Panc1 (cell line): ENCODE measurements around the gene BAIAP2. TPM values are rescaled to one million over a fixed set of nuclear protein-coding genes. Genes with fewer than 3 reads are reported as not detected.

Source experiments
- ATAC-seq: fragments of 200-7000 bp; cut with Tn5 transposase; 2 replicates; pipeline ENCODE4 v1.9.1; 2020; ENCODE audit warnings: mild to moderate bottlenecking, moderate library complexity
- BruUV-seq: library from RNA; stranded (reverse); fragments of 400-500 nt; replicated peaks from 2 replicates; lab custom pipeline; 2021; lab: Mats Ljungman, UMichigan
- CTCF ChIA-PET: fragments of 300-600 bp; sonication (Branson Sonifier 250); formaldehyde crosslinking; loops from one replicate; lab custom pipeline; 2022; ENCODE audit warnings: antibody characterized with exemption; lab: Charles Lee
- POLR2A ChIA-PET: fragments of 300-600 bp; sonication (Branson Sonifier 250); formaldehyde crosslinking; loops from one replicate; lab custom pipeline; 2022; ENCODE audit warnings: antibody characterized with exemption; lab: Charles Lee
- DNase-seq: peaks from one replicate; pipeline ENCODE4 v3.0.0-alpha.2; 2010; ENCODE audit warnings: low read depth, low spot score
- H3K27ac ChIP-seq: 2 replicates; pipeline ENCODE4 v1.5.1; 2011; ENCODE audit warnings: mild to moderate bottlenecking, low read length, inconsistent platforms
- H3K27me3 ChIP-seq: fragments of 200-500 bp; sonication (Bioruptor generic); 2 replicates; pipeline ENCODE4 v1.6.0; 2014; ENCODE audit warnings: low read length, inconsistent platforms; ENCODE audit not compliant: control insufficient read depth, insufficient read depth
- H3K36me3 ChIP-seq: fragments of 200-500 bp; sonication (Bioruptor generic); 2 replicates; pipeline ENCODE4 v1.5.1; 2014; ENCODE audit warnings: inconsistent platforms, mild to moderate bottlenecking, low read length, moderate library complexity; ENCODE audit not compliant: control insufficient read depth, insufficient read depth
- H3K4me1 ChIP-seq: 2 replicates; pipeline ENCODE4 v1.5.1; 2011; ENCODE audit warnings: inconsistent platforms, mild to moderate bottlenecking, low read length, moderate library complexity; ENCODE audit not compliant: control insufficient read depth, insufficient read depth
- H3K4me3 ChIP-seq, 2 experiments: 2 replicates each; pipeline ENCODE4 v1.5.1; 2011 to 2012; ENCODE audit warnings: low read depth in 2 of 2, low read length in 2 of 2, mild to moderate bottlenecking in 2 of 2, inconsistent platforms in 1 of 2, moderate library complexity in 1 of 2
- H3K9me3 ChIP-seq: fragments of 200-500 bp; sonication (Bioruptor generic); 2 replicates; pipeline ENCODE4 v1.5.1; 2014; ENCODE audit warnings: low read depth, mild to moderate bottlenecking, inconsistent platforms, low read length, moderate library complexity; ENCODE audit not compliant: control insufficient read depth, insufficient read depth
- CTCF ChIP-seq: fragments of 450-650 bp; IDR thresholded peaks from 2 replicates; pipeline ENCODE4 v1.5.1; 2017; ENCODE audit warnings: mild to moderate bottlenecking
- POLR2AphosphoS5 ChIP-seq: IDR thresholded peaks from 2 replicates; pipeline ENCODE4 v1.6.1; 2012; ENCODE audit warnings: mild to moderate bottlenecking, low read depth, low read length, moderate library complexity
- REST ChIP-seq, 2 experiments: IDR thresholded peaks; 2 replicates each; pipeline ENCODE4 v1.6.1; 2011 to 2012; ENCODE audit warnings: low read depth in 2 of 2, control low read depth in 1 of 2, low read length in 1 of 2, mild to moderate bottlenecking in 1 of 2, moderate library complexity in 1 of 2; ENCODE audit not compliant: insufficient read depth in 1 of 2
- SIN3A ChIP-seq: IDR thresholded peaks from 2 replicates; pipeline ENCODE4 v1.6.1; 2012; ENCODE audit warnings: low read depth, mild to moderate bottlenecking, low read length, moderate library complexity, borderline replicate concordance; ENCODE audit not compliant: insufficient read depth
- TCF7L2 ChIP-seq: IDR thresholded peaks from 2 replicates; pipeline ENCODE4 v1.6.1; 2011; ENCODE audit warnings: mild to moderate bottlenecking, low read depth, low read length, inconsistent platforms
- in situ Hi-C: cut with HindIII; loops from 2 replicates; pipeline ENCODE4 v1.10.0; 2016; ENCODE audit warnings: low sequenced_read_pairs, low pct_unique_long_range_greater_than_20kb
- intact Hi-C: fragments of 100-400 bp; cut with micrococcal nuclease; formaldehyde crosslinking; loops from one replicate; pipeline ENCODE4 v1.10.0; 2022; ENCODE audit not compliant: unreplicated experiment
- total RNA-seq: library from RNA; stranded (reverse); gene quantifications from one replicate; pipeline ENCODE4 v1.2.1, GENCODE V29; 2021; ENCODE audit not compliant: unreplicated experiment

BAIAP2 gene
- total RNA-seq, 1 experiment from 2014 or later: 125 TPM

- CTCF ChIA-PET: interaction anchor here (0.6 kb wide), 1 partner anchor 101 kb away, joined by 3 read pairs; no protein-coding TSS in a partner anchor
- POLR2A ChIA-PET: no interaction called here
- TF ChIP-seq SIN3A: no peak
- no peak for TF ChIP-seq POLR2AphosphoS5
- no peak for TF ChIP-seq TCF7L2
- no peak for TF ChIP-seq REST (IDR thresholded peaks at IDR 0.05; ENCODE audit: insufficient read depth in 1 of 2, low read depth in 2 of 2, low read length in 1 of 2)
- no peak for TF ChIP-seq CTCF
- in situ Hi-C loops: no loop called here
- intact Hi-C loops: no loop called here
- H3K4me1 ChIP-seq: peaks cover 44% of the 10 kb centered on the region
- no peaks in the 10 kb centered on the region for H3K9me3 ChIP-seq
- DNase-seq (no peak), ATAC-seq (no peak)
- H3K4me3 ChIP-seq: no peak overlapping the region
- no peaks in the 10 kb centered on the region for H3K27me3 ChIP-seq
- peaks cover 2% of the 10 kb centered on the region; the same call in 1 of the 2 replicates for H3K36me3 ChIP-seq
- no TSS peak for BruUV-seq
- H3K27ac ChIP-seq: no peak overlapping the region
These were observed 56.2 kb downstream of the BAIAP2 start for GRCh38 chr17:81091154-81091553.

GRCh38 chr17:81091774-81092517, 57.0 kb downstream of the BAIAP2 start:
- in situ Hi-C loops: no loop called here
- no peak overlapping the region for H3K27ac ChIP-seq

More at GRCh38 chr17:81091774-81092517, 57.0 kb downstream of the BAIAP2 start:
- CTCF ChIA-PET: interaction anchor here (0.6 to 0.7 kb wide), 2 partner anchors 31 to 102 kb away, joined by 3 read pairs; no protein-coding TSS in a partner anchor
- no peak for TF ChIP-seq SIN3A
- no peak for TF ChIP-seq POLR2AphosphoS5
- TF ChIP-seq REST (IDR thresholded peaks at IDR 0.05; ENCODE audit: insufficient read depth in 1 of 2, low read depth in 2 of 2, low read length in 1 of 2): no peak
- TF ChIP-seq TCF7L2: no peak
- no peak for TF ChIP-seq CTCF
- intact Hi-C loops: no loop called here
- ATAC-seq: no peak
- H3K36me3 ChIP-seq: no peaks in the 10 kb centered on the region; the same call in 1 of the 2 replicates
- DNase-seq: no peak
- H3K27me3 ChIP-seq: no peaks in the 10 kb centered on the region
- H3K4me1 ChIP-seq: peaks cover 52% of the 10 kb centered on the region
- H3K9me3 ChIP-seq: no peaks in the 10 kb centered on the region
- POLR2A ChIA-PET: no interaction called here
- H3K4me3 ChIP-seq: no peak overlapping the region
- BruUV-seq: no TSS peak
